GM18526 (cell line): ENCODE results near the gene VAT1L.

Experiments
- POLR2A ChIP-seq: IDR thresholded peaks from 3 replicates; pipeline ENCODE4 v1.6.1; 2011; ENCODE audit not compliant: insufficient read length; ENCODE audit errors: extremely low read depth

Gene VAT1L

GRCh38 chr16:77807021-77807420, 18.7 kb downstream of the VAT1L start:
- TF ChIP-seq POLR2A: no peak

DNA sequence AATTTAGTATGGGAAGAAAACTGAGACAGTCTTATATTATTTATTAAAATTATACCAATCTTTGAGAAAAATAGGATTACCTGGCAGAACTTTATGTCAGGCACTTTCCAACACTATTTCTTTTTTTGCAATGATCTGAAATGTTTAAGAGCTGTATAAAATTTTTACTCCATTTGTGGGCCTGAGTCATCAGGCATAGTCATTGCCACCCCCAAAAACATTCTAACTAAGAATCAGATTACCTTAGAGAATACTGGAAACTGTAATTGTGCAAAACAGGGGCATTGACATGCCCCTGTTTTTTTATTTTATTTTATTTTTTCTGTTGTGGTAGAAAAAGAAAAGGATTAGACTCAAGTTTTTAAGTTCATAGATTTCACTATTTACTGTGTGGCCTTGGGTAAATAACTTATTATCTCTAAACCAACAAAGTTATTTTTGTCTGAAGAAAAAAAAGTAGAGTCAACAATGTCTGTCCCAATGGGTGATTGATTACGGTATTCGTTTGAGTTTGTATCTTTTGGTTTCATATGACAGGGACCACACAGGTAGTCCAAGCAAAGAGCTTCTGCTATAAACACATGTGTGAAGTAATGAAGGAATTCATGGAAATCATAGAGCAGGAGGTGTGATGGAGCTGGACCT, 24.6 kb downstream of the VAT1L start:
- TF ChIP-seq POLR2A: no peak

DNA sequence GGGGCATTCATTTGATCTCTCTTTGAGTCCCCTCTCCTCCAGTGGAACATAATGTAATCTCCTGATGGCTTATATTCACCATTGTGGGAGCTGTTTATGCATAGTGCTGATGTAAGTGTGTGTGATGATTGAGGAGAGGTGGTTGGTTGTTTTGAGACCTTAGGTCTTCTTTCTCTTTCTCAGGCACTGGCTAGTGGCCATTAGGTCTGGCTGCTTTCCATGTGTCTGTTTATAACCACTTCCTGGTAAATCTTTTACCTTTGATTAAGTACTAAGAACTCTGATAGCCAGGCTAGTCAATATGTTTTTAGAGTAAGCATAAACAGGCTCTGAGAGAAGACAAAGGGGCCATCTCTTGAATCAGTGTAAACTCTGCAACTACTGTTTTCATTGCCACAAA, 27.9 kb downstream of the VAT1L start:
- no peak for TF ChIP-seq POLR2A

DNA sequence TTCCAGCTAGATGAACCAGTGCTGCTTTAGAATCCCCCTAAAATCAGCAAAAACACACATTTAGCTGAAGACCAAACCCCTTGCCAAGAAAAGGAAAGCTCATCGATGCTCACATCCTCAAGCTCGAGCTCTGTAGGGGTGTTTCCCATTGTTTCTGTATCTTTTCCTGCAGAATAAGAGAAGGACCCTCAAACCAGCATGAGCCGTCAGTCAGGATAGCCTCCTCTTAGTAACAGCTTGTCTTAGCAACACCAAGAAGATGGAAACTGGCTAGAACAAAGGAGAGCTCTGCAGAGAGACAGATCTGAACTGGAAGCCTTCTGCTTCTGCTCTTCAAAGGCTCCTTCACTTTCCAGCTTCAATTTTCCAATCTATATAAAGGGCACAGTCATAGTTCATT, 32.0 kb downstream of the VAT1L start:
- no peak for TF ChIP-seq POLR2A

DNA sequence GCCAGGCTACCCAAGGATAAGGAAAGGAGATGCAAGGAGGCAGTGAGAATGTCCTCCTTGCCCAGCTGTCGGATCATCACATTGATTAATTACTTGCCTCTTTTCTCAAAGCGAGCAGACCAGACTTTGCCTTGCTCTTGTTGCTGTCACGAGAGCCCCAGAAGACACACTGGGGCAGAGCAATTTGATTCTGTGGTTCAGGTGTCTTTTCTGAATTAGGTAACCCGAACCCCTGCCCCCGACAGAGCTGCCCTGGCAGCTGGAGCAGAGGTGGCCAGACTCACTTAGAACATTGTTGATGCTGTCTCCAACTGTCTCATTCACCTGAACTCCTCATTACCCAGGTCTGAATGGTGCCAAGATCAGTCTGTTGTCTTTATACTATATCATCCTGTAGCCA, 34.3 kb downstream of the VAT1L start:
- no peak for TF ChIP-seq POLR2A

DNA sequence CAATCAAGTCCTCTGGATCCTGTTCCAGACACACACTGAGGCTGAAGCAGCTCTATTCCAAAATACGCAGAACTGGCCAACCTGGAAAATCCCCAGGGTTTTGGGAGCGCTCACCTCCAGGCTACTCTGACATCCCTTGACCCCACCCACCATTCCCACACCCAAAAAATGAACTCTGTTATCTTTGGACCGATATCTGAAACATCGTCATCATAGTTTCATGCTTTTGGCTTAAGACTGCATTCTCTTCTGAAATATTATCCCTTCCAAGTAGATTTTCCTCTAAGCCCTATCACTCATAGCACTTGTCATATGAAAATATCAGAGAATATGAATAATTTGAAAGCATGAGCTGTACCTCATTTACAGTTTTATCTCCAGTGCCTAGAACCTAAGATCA, 34.7 kb downstream of the VAT1L start:
- TF ChIP-seq POLR2A: no peak

DNA sequence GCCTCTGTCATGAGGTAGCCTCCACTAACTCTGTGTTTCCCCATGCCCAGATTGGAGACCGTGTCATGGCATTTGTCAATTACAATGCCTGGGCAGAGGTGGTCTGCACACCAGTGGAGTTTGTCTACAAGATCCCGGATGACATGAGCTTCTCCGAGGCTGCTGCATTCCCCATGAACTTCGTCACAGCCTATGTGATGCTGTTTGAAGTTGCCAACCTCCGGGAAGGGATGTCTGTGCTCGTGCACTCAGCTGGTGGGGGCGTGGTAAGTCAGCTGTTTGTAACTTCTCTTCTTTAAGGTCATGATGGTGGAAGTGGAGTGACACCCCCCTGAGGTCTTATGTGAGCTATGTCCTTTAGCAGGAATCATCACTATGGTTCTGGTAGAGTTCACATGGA, 36.8 kb downstream of the VAT1L start:
- TF ChIP-seq POLR2A: no peak

DNA sequence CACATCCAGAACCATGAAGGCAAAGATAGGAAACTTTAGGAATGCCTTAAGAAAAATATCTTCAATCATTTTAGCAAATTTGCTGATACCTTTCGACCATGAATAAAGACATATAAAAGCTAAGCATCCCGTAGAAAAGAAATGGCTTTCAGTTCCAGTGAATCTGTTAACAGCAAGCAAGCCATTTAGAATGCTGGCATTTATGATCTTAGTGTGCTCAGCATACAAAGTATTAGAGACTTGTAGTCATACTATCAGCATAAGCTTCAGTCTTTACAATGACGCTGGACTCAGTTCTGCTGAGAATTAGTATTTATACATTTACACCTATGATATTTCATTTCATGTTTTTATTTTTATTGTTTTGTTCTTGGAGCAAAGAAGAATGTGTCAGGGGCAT, 38.7 kb downstream of the VAT1L start:
- TF ChIP-seq POLR2A: no peak

- TF ChIP-seq POLR2A: no peak
Observed at GRCh38 chr16:77833921-77834634, 45.7 kb downstream of the VAT1L start.

GRCh38 chr16:77834635-77835540, 46.5 kb downstream of the VAT1L start:
- TF ChIP-seq POLR2A: no peak

GRCh38 chr16:77836801-77837200, 48.4 kb downstream of the VAT1L start:
- TF ChIP-seq POLR2A: no peak

GRCh38 chr16:77838597-77839255, 50.4 kb downstream of the VAT1L start:
- TF ChIP-seq POLR2A: no peak

- TF ChIP-seq POLR2A: no peak
Observed at GRCh38 chr16:77840093-77840492, 51.7 kb downstream of the VAT1L start.

DNA sequence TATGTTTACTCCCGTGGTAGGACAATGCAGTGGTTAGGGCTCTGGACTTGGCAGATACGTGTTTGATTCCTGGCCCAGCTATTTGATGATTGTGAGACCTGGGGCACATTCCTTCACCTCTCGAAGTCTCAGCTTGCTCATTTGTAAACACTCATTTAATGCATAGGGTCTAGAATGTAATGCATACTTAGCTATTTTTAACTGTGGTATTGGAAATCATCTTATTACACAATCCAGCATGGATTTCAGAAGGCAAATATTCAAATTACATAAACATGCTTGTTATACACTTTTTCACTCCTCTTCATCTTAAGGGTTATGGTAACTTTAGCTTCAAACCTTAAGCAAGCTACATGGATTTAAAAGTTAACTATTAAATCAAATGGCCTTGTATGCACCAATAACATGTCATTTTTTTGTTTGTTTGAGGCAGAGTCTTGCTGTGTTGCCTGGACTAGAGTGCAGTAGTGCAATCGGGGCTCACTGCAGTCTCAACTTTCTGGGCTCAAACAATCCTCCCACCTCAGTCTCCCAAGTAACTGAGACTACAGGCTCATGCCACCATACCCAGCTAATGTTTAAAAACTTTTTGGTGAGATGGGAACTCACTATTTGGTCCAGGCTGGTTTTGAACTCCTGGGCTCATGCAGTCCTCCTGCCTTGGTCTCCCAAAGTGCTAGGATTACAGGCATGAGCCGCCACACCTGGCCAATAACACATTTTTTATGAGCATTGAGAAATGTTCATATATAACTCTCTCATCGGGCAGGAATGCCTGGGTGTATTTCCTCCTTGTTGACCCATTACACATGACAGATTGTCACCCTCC, 52.5 kb downstream of the VAT1L start:
- TF ChIP-seq POLR2A: no peak

- TF ChIP-seq POLR2A: no peak
Observed at GRCh38 chr16:77841502-77841763, 53.1 kb downstream of the VAT1L start.

- TF ChIP-seq POLR2A: no peak
Observed at GRCh38 chr16:77842468-77842867, 54.1 kb downstream of the VAT1L start.
